Measurements from ENCODE around the gene STIM1. TPM values are rescaled to one million over a fixed set of nuclear protein-coding genes. Genes with fewer than 3 reads are reported as not detected.

STIM1 gene
- total RNA-seq, 2 donors from 2014 or later, result 115 to 125 TPM

GRCh38 chr11:3823303-3823702 is 32.2 kb upstream of the STIM1 start:
- Mint-ChIP-seq H3K36me3 (ENCODE audit: low read depth) (no peaks in the 10 kb centered on the region), H3K4me1 (peaks cover 31% of the 10 kb centered on the region), H3K27ac (no peak overlapping the region), H3K4me3 (no peak overlapping the region), H3K27me3 (no peaks in the 10 kb centered on the region)
- DNase-seq (no peak), ATAC-seq (no peak)
- H3K9me3 ChIP-seq (ENCODE audit: control insufficient read depth, low read length, poor library complexity, severe bottlenecking), result no peaks in the 10 kb centered on the region

- Mint-ChIP-seq H3K27ac (peak overlapping the region; percentile 81), H3K36me3 (ENCODE audit: low read depth) (no peaks in the 10 kb centered on the region), H3K4me1 (peaks cover 31% of the 10 kb centered on the region), H3K4me3 (no peak overlapping the region), H3K27me3 (no peaks in the 10 kb centered on the region)
- no peak for DNase-seq
- ATAC-seq, result no peak
- no peaks in the 10 kb centered on the region for H3K9me3 ChIP-seq (ENCODE audit: control insufficient read depth, low read length, poor library complexity, severe bottlenecking)
Observed at GRCh38 chr11:3823762-3824506, 31.5 kb upstream of the STIM1 start.

- ATAC-seq, result peak; percentile 95
- Mint-ChIP-seq H3K4me1 (peaks cover 27% of the 10 kb centered on the region), H3K27ac (peak overlapping the region; percentile 81), H3K4me3 (peak overlapping the region; percentile 25), H3K27me3 (no peaks in the 10 kb centered on the region), H3K36me3 (ENCODE audit: low read depth) (no peaks in the 10 kb centered on the region)
- H3K9me3 ChIP-seq (ENCODE audit: control insufficient read depth, low read length, poor library complexity, severe bottlenecking), result no peaks in the 10 kb centered on the region
- DNase-seq, result peak; percentile 55 to 81 (median 64)
Observed at GRCh38 chr11:3824714-3825472, 30.6 kb upstream of the STIM1 start.

- DNase-seq (no peak), ATAC-seq (no peak)
- H3K9me3 ChIP-seq (ENCODE audit: control insufficient read depth, low read length, poor library complexity, severe bottlenecking), result no peaks in the 10 kb centered on the region
- peak overlapping the region; percentile 81 for H3K27ac Mint-ChIP-seq
- no peaks in the 10 kb centered on the region for H3K36me3 Mint-ChIP-seq (ENCODE audit: low read depth)
- peaks cover 31% of the 10 kb centered on the region for H3K4me1 Mint-ChIP-seq
- no peaks in the 10 kb centered on the region for H3K27me3 Mint-ChIP-seq
- H3K4me3 Mint-ChIP-seq, result no peak overlapping the region
Observed at GRCh38 chr11:3825473-3826154, 29.9 kb upstream of the STIM1 start.

GRCh38 chr11:3826721-3827120 is 28.7 kb upstream of the STIM1 start:
- H3K27ac Mint-ChIP-seq, result peak overlapping the region; percentile 81
- H3K4me1 Mint-ChIP-seq, result peaks cover 41% of the 10 kb centered on the region
- no peaks in the 10 kb centered on the region for H3K36me3 Mint-ChIP-seq (ENCODE audit: low read depth)
- no peak overlapping the region for H3K4me3 Mint-ChIP-seq
- no peaks in the 10 kb centered on the region for H3K27me3 Mint-ChIP-seq
- no peaks in the 10 kb centered on the region for H3K9me3 ChIP-seq (ENCODE audit: control insufficient read depth, low read length, poor library complexity, severe bottlenecking)
- DNase-seq (no peak), ATAC-seq (no peak)

GRCh38 chr11:3827434-3828186 is 27.9 kb upstream of the STIM1 start:
- Mint-ChIP-seq H3K4me1 (peaks cover 48% of the 10 kb centered on the region), H3K36me3 (ENCODE audit: low read depth) (no peaks in the 10 kb centered on the region), H3K4me3 (no peak overlapping the region), H3K27me3 (no peaks in the 10 kb centered on the region), H3K27ac (peak overlapping the region; percentile 29)
- no peak for ATAC-seq
- H3K9me3 ChIP-seq (ENCODE audit: control insufficient read depth, low read length, poor library complexity, severe bottlenecking), result no peaks in the 10 kb centered on the region
- DNase-seq, result no peak

- ATAC-seq (no peak), DNase-seq (no peak)
- H3K9me3 ChIP-seq (ENCODE audit: control insufficient read depth, low read length, poor library complexity, severe bottlenecking), result no peaks in the 10 kb centered on the region
- Mint-ChIP-seq H3K27me3 (no peaks in the 10 kb centered on the region), H3K4me3 (no peak overlapping the region), H3K4me1 (peaks cover 59% of the 10 kb centered on the region), H3K36me3 (ENCODE audit: low read depth) (no peaks in the 10 kb centered on the region), H3K27ac (peak overlapping the region; percentile 98)
Observed at GRCh38 chr11:3830088-3830487, 25.4 kb upstream of the STIM1 start.

- Mint-ChIP-seq H3K4me3 (no peak overlapping the region), H3K27me3 (no peaks in the 10 kb centered on the region), H3K36me3 (ENCODE audit: low read depth) (peaks cover 4% of the 10 kb centered on the region), H3K27ac (peak overlapping the region; percentile 98), H3K4me1 (peaks cover 65% of the 10 kb centered on the region)
- no peak for DNase-seq
- no peaks in the 10 kb centered on the region for H3K9me3 ChIP-seq (ENCODE audit: control insufficient read depth, low read length, poor library complexity, severe bottlenecking)
- no peak for ATAC-seq
Observed at GRCh38 chr11:3830730-3831129, 24.7 kb upstream of the STIM1 start.

GRCh38 chr11:3831378-3832239 is 23.9 kb upstream of the STIM1 start:
- peak; percentile 43 for ATAC-seq
- H3K4me3 Mint-ChIP-seq, result peak overlapping the region; percentile 71

GRCh38 chr11:3832816-3833215 is 22.6 kb upstream of the STIM1 start:
- H3K36me3 Mint-ChIP-seq (ENCODE audit: low read depth), result peaks cover 4% of the 10 kb centered on the region

More at GRCh38 chr11:3831378-3832239, 23.9 kb upstream of the STIM1 start:
- no peak for DNase-seq
- H3K36me3 Mint-ChIP-seq (ENCODE audit: low read depth), result peaks cover 4% of the 10 kb centered on the region
- H3K27me3 Mint-ChIP-seq, result no peaks in the 10 kb centered on the region
- peak overlapping the region; percentile 98 for H3K27ac Mint-ChIP-seq
- no peaks in the 10 kb centered on the region for H3K9me3 ChIP-seq (ENCODE audit: control insufficient read depth, low read length, poor library complexity, severe bottlenecking)
- peaks cover 64% of the 10 kb centered on the region for H3K4me1 Mint-ChIP-seq

GRCh38 chr11:3833449-3833848 is 22.0 kb upstream of the STIM1 start:
- peak overlapping the region; percentile 98 for H3K27ac Mint-ChIP-seq
- H3K4me1 Mint-ChIP-seq, result peaks cover 63% of the 10 kb centered on the region
- ATAC-seq (no peak), DNase-seq (no peak)
- H3K4me3 Mint-ChIP-seq, result peak overlapping the region; percentile 97
- H3K27me3 Mint-ChIP-seq, result no peaks in the 10 kb centered on the region
- H3K36me3 Mint-ChIP-seq (ENCODE audit: low read depth), result peaks cover 4% of the 10 kb centered on the region
- H3K9me3 ChIP-seq (ENCODE audit: control insufficient read depth, low read length, poor library complexity, severe bottlenecking), result no peaks in the 10 kb centered on the region

More at GRCh38 chr11:3832816-3833215, 22.6 kb upstream of the STIM1 start:
- H3K4me1 Mint-ChIP-seq, result peaks cover 61% of the 10 kb centered on the region
- no peaks in the 10 kb centered on the region for H3K9me3 ChIP-seq (ENCODE audit: control insufficient read depth, low read length, poor library complexity, severe bottlenecking)
- no peaks in the 10 kb centered on the region for H3K27me3 Mint-ChIP-seq
- no peak for DNase-seq
- no peak for ATAC-seq
- peak overlapping the region; percentile 97 for H3K4me3 Mint-ChIP-seq
- peak overlapping the region; percentile 98 for H3K27ac Mint-ChIP-seq

- H3K4me1 Mint-ChIP-seq, result peaks cover 70% of the 10 kb centered on the region
- ATAC-seq (no peak), DNase-seq (no peak)
- H3K36me3 Mint-ChIP-seq (ENCODE audit: low read depth), result peaks cover 7% of the 10 kb centered on the region
- peak overlapping the region; percentile 98 for H3K27ac Mint-ChIP-seq
- H3K9me3 ChIP-seq (ENCODE audit: control insufficient read depth, low read length, poor library complexity, severe bottlenecking), result no peaks in the 10 kb centered on the region
- H3K27me3 Mint-ChIP-seq, result no peaks in the 10 kb centered on the region
- H3K4me3 Mint-ChIP-seq, result peak overlapping the region; percentile 97
Observed at GRCh38 chr11:3834349-3834663, 21.2 kb upstream of the STIM1 start.
